ENCODE results near the gene CDC42EP5. TPM values are rescaled to one million over a fixed set of nuclear protein-coding genes. Genes with fewer than 3 reads are reported as not detected.
A peak's percentile ranks its signal among the peaks of the same experiment; 100 is the strongest.

The CDC42EP5 gene
- total and polyA plus RNA-seq, 4 donors: 15.8 to 25.7 (median 21.3) TPM

- peaks cover 0 to 8% (median 7%) of the 10 kb centered on the region in 4 donors for H3K36me3 ChIP-seq (ENCODE audit: control insufficient read depth in 4 of 4, insufficient read depth in 4 of 4, low read length in 4 of 4)
- no peak for DNase-seq
- H3K4me3 ChIP-seq: no peak overlapping the region
- H3K27ac ChIP-seq (ENCODE audit: low read depth in 1 of 2, low read length in 1 of 2): no peak overlapping the region
- TF ChIP-seq CTCF (IDR thresholded peaks at IDR 0.05; ENCODE audit: control extremely low read depth, extremely low read depth): no peak
- no peak for ATAC-seq (ENCODE audit: insufficient read depth, low FRiP score)
- no peaks in the 10 kb centered on the region for H3K27me3 ChIP-seq (ENCODE audit: control insufficient read depth in 3 of 3, insufficient read depth in 3 of 3, low read length in 2 of 3)
- no peaks in the 10 kb centered on the region for H3K9me3 ChIP-seq (ENCODE audit: control insufficient read depth in 4 of 4, insufficient read depth in 3 of 4, low read length in 3 of 4)
- H3K9ac ChIP-seq (ENCODE audit: insufficient read depth in 1 of 2, low read length in 2 of 2): no peak overlapping the region
- peaks cover 3 to 11% (median 4%) of the 10 kb centered on the region in 5 donors for H3K4me1 ChIP-seq (ENCODE audit: control insufficient read depth in 5 of 5, insufficient read depth in 5 of 5, low read length in 5 of 5)
- WGBS, 2 donors: 87 to 91% methylated on average over 7 of the region's 7 CpGs
Measured at GRCh38 chr19:54444737-54445136, 28.4 kb downstream of the CDC42EP5 start.

GRCh38 chr19:54440641-54441040 is 32.5 kb downstream of the CDC42EP5 start:
- peaks cover 0 to 9% (median 8%) of the 10 kb centered on the region in 4 donors for H3K36me3 ChIP-seq (ENCODE audit: control insufficient read depth in 4 of 4, insufficient read depth in 4 of 4, low read length in 4 of 4)
- no peak overlapping the region for H3K9ac ChIP-seq (ENCODE audit: insufficient read depth in 1 of 2, low read length in 2 of 2)
- peaks cover 0 to 13% (median 0%) of the 10 kb centered on the region in 5 donors for H3K4me1 ChIP-seq (ENCODE audit: control insufficient read depth in 5 of 5, insufficient read depth in 5 of 5, low read length in 5 of 5)
- H3K27ac ChIP-seq (ENCODE audit: low read depth in 1 of 2, low read length in 1 of 2): no peak overlapping the region
- DNase-seq (no peak), ATAC-seq (ENCODE audit: insufficient read depth, low FRiP score) (no peak)
- no peaks in the 10 kb centered on the region for H3K9me3 ChIP-seq (ENCODE audit: control insufficient read depth in 4 of 4, insufficient read depth in 3 of 4, low read length in 3 of 4)
- no peak overlapping the region for H3K4me3 ChIP-seq
- no peak for TF ChIP-seq CTCF (IDR thresholded peaks at IDR 0.05; ENCODE audit: control extremely low read depth, extremely low read depth)
- no peaks in the 10 kb centered on the region for H3K27me3 ChIP-seq (ENCODE audit: control insufficient read depth in 3 of 3, insufficient read depth in 3 of 3, low read length in 2 of 3)
- WGBS, 2 donors: 90 to 93% methylated on average over 5 of the region's 5 CpGs

- H3K36me3 ChIP-seq (ENCODE audit: control insufficient read depth in 4 of 4, insufficient read depth in 4 of 4, low read length in 4 of 4): peaks cover 0 to 9% (median 4%) of the 10 kb centered on the region in 4 donors
- WGBS, 2 donors: 72 to 76% methylated on average over 15 of the region's 15 CpGs
- H3K4me3 ChIP-seq: no peak overlapping the region
- ATAC-seq (ENCODE audit: insufficient read depth, low FRiP score) (no peak), DNase-seq (peak in 2 of 3 donors; percentile 39 to 46)
- H3K4me1 ChIP-seq (ENCODE audit: control insufficient read depth in 5 of 5, insufficient read depth in 5 of 5, low read length in 5 of 5): peaks cover 0 to 19% (median 4%) of the 10 kb centered on the region in 5 donors
- no peak overlapping the region for H3K27ac ChIP-seq (ENCODE audit: low read depth in 1 of 2, low read length in 1 of 2)
- H3K27me3 ChIP-seq (ENCODE audit: control insufficient read depth in 3 of 3, insufficient read depth in 3 of 3, low read length in 2 of 3): no peaks in the 10 kb centered on the region
- TF ChIP-seq CTCF (IDR thresholded peaks at IDR 0.05; ENCODE audit: control extremely low read depth, extremely low read depth): no peak
- H3K9ac ChIP-seq (ENCODE audit: insufficient read depth in 1 of 2, low read length in 2 of 2): no peak overlapping the region
- no peaks in the 10 kb centered on the region for H3K9me3 ChIP-seq (ENCODE audit: control insufficient read depth in 4 of 4, insufficient read depth in 3 of 4, low read length in 3 of 4)
Measured at GRCh38 chr19:54439174-54439851, 33.8 kb downstream of the CDC42EP5 start.
